Ramos (cell line): Measurements from ENCODE around the gene ING2.
"Not testable (repeated sequence)": the region's sequence is repeated elsewhere in the genome, so short reads cannot be mapped to it uniquely, and the experiment has no call there.

Source experiments
- in situ Hi-C: fragments of 300-500 bp; cut with MboI; formaldehyde crosslinking; loops from one replicate; pipeline ENCODE4 v1.14.3; 2022; ENCODE audit warnings: low sequenced_read_pairs; ENCODE audit not compliant: unreplicated experiment

Gene ING2

DNA sequence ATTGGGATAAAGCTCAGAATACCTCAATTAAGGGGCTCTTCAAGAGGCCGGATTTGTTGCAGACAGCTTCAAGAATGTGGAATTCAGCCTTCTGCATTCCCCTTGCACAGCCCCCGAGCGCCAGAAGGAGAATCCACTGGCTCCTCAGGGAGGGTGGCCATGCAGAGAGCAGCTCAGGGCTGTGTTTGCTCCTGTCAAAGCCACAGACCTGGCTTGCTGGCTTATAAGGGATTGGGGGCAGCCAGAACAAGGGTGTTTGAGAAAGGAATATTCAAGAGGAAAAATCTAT is 36.8 kb downstream of the ING2 start:
- in situ Hi-C loops, result no loop called here

DNA sequence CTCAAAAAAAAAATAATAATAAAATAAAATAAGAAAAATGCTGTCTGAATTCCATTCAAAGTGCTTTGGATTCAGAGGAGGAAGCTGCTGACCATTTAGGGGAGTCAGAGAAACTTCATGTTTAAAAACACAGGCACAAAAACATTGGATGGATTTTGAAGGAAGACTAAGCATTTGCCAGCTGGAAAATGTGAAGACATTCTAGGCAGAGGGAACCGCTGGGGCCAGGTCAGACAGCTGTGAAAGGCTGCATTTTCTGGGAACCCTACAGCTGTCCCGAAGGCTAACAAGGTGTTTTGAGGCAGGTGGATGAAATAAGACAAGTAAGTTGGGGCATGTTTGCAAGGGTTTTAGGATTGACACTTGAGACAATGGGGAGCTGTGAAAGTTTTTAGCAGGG is 38.6 kb downstream of the ING2 start:
- in situ Hi-C loops, result no loop called here

DNA sequence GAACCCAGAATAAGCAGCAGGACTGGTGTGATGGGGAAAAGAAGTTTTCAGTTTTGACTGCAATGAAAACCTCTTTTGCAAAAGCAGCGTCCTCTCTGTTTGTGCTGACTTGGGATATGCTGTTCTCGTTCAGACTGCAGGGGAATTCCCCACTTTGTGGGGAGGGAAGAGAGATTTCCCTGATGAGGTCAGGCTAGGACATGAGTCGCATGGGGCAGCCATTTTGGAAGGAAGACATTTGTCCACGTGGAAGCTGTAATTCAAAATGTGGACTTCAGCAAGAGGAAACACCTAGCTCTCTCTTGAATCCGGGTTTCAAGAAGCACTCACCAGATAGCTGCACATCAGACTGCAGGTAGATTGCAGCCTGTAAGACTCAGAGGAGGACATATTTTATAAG is 39.3 kb downstream of the ING2 start:
- in situ Hi-C loops, result no loop called here

DNA sequence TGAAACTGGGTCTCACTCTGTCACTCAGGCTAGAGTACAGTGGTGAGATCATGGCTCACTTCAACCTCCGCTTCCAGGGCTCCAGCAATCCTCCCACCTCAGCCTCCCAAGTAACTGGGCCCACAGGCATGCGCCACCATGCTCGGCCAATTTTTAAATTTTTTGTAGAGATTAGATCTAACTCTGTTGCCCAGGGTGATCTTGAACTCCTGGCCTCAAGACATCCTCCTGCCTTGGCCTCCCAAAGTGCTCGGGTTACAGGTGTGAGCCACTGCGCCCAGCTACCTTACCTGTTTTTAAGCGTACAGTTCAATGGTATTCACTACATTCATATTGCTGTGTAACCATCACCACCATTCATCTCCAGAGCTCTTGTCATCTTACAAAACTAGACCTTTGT is 41.5 kb downstream of the ING2 start:
- in situ Hi-C loops, result no loop called here

DNA sequence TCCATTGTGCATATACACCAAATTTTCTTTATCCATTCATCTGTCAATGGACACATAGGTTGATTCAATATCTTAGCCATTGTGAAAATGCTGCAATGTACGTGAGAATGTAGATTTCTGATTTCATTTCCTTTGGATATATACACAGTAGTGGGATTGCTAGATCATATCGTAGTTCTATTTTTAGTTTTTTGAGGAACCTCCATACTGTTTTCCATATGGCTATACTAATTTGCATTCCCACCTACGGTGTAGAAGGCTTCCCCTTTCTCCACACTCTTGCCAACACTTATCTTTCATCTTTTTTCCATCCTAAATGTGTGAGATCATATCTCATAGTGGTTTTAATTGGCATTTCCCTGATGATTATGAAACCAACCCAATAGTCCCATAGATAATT is 43.4 kb downstream of the ING2 start:
- in situ Hi-C loops, result no loop called here

DNA sequence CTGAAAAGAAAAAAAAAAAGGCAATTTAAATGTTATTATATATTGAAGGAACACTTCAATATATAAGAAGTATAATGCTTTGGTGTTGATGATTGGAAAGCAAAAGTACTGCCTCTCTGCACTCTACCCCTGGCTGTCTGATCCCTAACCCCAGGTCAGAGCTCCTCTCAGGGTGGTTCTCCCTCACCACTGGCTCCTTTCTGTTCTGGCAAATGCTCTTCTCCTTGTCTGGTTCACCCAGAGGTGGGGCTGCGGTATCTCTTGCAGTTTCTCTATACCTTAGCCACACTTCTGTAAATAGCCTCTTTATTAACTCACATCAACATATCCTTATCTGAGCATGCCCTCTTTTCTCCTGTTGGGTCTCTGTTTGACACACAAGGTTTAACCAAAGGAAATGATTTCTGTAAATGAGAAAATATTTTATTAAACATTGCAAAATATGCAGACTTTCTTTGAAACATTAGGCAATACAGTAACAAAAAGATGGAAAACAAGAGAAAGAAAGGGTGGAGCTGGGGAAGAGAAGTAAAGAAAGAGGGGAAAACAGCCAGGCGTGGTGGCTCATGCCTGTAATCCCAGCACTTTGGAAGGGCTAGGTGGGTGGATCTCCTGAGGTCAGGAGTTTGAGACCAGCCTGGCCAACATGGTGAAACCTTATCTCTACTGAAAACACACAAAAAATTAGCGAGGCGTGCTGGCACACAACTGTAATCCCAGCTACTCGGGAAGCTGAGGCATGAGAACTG is 45.7 kb downstream of the ING2 start:
- in situ Hi-C loops, result no loop called here

DNA sequence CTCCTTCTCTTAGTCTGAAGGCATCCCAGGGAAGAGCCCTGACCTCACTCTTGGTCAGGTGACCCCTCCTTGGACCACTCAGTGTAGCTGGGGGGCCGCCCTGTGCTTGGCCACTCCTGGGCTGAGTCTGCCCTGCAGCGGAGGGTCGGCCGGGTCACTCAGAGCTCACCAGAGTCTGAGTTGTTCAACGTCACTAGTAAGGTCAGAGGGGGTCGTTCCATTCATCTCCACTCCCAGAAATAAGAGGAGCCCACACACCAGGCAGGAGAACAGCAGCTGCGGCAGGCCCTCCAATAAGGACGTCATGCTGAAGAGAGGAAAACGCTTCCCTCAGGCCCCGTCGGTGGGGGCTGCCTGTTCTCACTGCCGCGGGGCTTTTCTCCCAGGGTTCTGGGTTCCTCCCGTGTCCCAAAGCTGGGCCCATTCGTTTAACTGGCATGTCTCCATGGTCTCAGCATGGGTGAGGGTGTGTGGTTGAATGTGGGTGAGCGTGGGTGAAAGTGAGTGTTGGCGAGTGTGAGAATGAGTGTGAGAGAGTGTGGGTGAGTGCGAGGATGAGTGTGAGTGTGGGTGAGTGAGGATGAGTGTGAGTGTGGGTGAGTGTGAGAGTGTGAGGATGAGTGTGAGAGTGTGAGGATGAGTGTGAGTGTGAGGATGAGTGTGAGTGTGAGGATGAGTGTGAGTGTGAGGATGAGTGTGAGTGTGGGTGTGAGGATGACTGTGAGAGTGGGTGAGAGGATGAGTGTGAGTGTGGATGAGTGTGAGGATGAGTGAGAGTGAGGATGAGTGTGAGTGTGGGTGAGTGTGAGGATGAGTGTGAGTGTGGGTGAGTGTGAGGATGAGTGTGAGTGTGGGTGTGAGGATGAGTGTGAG is 47.7 kb downstream of the ING2 start:
- in situ Hi-C loops, result no loop called here

DNA sequence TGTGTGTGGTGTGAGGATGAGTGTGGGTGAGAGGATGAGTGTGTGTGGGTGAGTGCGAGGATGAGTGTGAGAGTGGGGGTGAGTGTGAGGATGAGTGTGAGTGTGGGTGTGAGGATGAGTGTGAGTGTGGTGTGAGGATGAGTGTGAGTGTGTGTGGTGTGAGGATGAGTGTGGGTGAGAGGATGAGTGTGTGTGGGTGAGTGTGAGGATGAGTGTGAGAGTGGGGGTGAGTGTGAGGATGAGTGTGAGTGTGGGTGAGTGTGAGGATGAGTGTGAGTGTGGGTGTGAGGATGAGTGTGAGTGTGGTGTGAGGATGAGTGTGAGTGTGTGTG is 48.3 kb downstream of the ING2 start:
- in situ Hi-C loops, result not testable (repeated sequence)

DNA sequence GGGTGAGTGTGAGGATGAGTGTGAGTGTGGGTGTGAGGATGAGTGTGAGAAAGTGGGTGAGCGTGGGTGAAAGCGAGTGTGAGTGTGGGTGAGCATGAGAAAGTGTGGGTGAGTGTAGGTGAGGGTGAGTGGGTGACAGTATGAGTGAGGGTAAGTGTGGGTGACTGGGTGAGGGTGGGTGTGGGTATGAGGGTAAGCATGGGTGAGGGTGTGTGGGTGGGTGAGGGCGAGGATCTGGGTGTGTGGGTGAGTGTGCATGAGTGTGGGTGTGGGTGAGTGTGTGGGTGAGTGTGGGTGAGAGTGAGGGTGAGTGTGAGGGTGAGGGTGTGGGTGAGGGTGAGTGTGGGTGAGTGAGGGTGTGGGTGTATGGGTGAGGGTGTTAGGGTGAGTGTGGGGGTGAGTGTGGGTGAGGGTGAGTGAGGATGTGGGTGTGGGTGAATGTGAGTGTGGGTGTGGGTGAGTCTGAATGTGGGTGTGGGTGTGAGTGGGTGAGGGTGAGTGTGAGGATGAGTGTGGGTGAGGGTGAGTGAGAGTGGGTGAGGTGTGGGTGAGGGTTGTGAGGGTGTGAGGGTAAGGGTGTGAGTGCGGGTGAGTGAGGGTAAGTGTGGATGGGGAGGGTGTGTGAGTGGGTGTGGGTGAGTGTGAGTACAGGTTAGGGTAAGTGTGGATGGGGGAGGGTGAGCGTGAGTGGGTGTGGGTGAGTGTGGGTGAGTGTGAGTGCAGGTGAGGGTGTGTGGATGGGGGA is 48.9 kb downstream of the ING2 start:
- in situ Hi-C loops, result no loop called here

DNA sequence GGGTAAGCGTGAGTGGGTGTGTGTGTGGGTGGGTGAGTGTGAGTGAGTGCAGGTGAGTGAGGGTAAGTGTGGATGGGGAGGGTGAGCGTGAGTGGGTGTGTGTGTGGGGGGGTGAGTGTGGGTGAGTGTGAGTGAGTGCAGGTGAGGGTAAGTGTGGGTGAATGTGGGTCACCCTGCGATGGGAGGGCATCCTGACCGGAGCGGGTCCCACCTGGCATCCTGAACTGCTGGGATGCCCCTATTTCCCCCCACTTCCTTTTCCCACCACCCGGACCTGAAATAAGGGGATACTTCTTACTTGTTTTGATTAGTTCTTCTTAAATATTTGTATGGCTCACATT is 49.5 kb downstream of the ING2 start:
- in situ Hi-C loops, result no loop called here

DNA sequence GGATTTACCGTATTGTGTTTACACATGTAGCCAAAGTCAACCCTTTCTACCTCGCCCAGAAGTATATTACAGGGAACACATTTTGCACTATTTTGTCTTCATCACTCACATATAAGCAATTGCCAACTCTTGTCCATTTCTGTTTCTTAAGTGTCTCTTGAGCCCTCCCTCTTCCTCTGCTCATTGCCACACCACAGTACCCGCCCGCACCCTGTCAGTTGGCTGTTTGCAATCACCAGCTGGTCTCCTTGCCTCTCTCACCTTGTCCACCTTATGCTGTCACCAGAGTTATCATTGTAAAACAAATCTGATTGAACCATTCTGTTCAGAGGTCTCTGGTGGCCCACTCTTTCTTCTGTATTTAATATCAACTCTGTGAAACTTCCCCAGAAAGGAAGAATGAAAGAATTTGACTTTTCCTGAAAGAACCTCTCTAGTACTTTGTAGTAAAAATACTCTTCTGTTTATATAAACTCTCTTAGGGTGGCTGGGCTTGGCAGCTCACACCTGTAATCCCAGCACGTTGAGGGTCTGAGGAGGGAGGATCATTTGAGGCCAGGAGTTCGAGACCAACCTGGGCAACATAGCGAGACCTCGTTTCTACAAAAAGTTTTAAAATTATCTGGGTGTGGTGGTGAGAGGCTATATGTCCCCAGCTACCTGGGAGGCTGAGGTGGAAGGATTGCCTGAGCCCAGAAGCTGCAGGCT is 50.2 kb downstream of the ING2 start:
- in situ Hi-C loops, result no loop called here

DNA sequence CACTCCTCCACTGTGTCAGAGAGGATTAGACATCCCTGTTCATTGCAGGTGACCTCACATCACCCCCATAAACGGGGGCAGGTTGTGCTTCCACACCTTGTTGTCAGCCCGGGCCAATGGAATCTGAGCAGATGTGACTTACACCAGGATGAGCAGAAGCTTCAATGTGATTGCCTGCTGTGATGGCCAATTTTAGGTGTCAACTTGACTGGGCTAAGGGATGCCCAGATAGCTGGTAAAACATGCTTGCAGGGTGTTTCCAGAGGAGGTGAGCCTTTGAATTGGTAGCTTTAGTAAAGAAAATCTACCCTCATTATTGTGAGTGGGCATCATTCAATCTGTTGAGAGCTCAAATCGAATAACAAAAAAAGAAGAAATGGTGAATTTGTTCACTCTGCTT is 52.1 kb downstream of the ING2 start:
- in situ Hi-C loops, result no loop called here

DNA sequence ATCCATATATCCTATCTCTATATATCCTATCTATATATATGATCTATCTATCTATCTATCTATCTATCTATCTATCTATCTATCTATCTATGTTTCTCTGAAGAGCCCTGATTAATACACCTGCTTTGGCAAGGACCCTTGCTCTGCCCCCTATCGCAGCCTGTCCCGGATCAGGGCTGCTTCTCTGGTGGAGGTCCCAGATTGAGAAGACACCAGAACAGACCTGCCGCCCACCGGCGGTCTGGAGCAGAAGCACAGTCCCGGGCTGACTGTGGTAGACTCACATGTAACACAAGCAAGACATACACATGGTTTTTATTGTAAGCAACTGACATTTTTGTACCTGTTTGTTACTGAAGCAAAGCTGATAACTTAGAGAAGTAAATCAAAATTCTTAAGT is 52.8 kb downstream of the ING2 start:
- in situ Hi-C loops, result no loop called here

DNA sequence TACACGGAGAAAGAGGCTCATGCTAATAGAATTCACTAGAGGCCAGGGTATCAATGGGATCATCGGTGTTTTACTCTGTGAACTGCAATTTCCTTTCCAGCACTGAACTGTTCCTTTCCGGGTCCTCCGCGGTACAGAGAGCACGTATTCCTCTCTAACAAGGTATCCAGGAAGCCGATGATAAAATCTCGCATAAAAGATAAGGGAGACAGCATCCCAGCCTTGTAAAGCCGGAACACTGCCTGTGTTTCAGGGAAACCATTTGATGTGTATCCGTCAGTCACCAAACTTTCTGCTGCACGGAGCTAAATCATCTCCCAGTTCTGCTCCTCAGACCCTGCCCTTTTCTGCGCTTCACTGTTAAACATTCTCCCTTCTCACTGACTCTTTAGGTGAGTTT is 54.0 kb downstream of the ING2 start:
- in situ Hi-C loops, result no loop called here

DNA sequence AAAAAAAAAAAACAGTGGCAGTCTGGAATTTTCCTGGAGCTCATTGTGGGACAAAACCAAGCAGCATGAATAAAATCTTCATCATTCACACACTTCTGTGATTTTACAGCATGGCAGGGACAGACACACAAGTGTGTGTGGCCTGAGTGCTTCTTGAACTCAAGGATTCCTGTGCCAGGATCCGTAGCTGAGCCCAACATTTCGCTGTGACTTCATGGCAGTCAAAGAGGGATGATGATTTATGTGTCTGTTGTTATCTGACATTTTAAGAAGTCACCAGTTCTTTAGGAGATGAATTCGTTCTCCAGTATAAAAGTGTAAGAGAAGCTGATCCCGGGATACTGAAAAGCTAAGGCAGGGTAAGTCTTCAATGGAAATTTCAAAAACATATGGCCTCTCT is 57.0 kb downstream of the ING2 start:
- in situ Hi-C loops, result no loop called here
